SK-N-SH (cell line): ENCODE data around the gene SH2B2. TPM values are rescaled to one million over a fixed set of nuclear protein-coding genes. Genes with fewer than 3 reads are reported as not detected.
"Not testable (repeated sequence)": the region's sequence is repeated elsewhere in the genome, so short reads cannot be mapped to it uniquely, and the experiment has no call there.

Experiments
- CTCF ChIA-PET: fragments of 300-600, 350-600 bp; formaldehyde crosslinking; extraction: SDS; loops from one replicate; lab custom pipeline; 2021; lab: Yijun Ruan, JAX
- POLR2A ChIA-PET: fragments of 350-600 bp; sonication (Branson Sonifier 250); formaldehyde crosslinking; extraction: SDS; loops from one replicate; lab custom pipeline; 2020; ENCODE audit warnings: antibody characterized with exemption, inconsistent platforms; lab: Yijun Ruan, JAX
- DNase-seq: peaks from one replicate; pipeline ENCODE4 v3.0.0; 2012
- H2AFZ ChIP-seq: fragments of 200-600 bp; sonication (generic); 2 replicates; pipeline ENCODE4 v1.8.1; 2016; ENCODE audit warnings: antibody characterized with exemption, mild to moderate bottlenecking, low read depth
- H3F3A ChIP-seq: fragments of 200-600 bp; sonication (generic); replicated peaks from 2 replicates; pipeline ENCODE3; 2016; ENCODE audit warnings: antibody characterized with exemption, mild to moderate bottlenecking; ENCODE audit not compliant: insufficient read depth
- H3K27ac ChIP-seq, 2 experiments: fragments of 200-500 bp in 1 of 2; fragments of 200-600 bp in 1 of 2; sonication (Bioruptor generic) in 1 of 2; sonication (generic), shearing (Covaris generic) in 1 of 2; 2 replicates each; pipeline versions ENCODE4 v1.5.1 to v1.6.1; 2014 to 2016; ENCODE audit warnings: low read depth in 2 of 2, inconsistent platforms in 1 of 2, low read length in 1 of 2, mild to moderate bottlenecking in 1 of 2, mixed read lengths in 1 of 2
- H3K27me3 ChIP-seq: fragments of 200-600 bp; sonication (generic), shearing (Covaris generic); 2 replicates; pipeline ENCODE4 v1.6.1; 2016; ENCODE audit warnings: mixed run types; ENCODE audit not compliant: insufficient read depth
- H3K36me3 ChIP-seq, 2 experiments: fragments of 200-500 bp in 1 of 2; fragments of 200-600 bp in 1 of 2; sonication (Bioruptor generic) in 1 of 2; sonication (generic) in 1 of 2; replicated peaks in 1 of 2; 2 replicates each; pipeline versions ENCODE3 to v1.5.1; 2014 to 2016; ENCODE audit warnings: low read length in 1 of 2, mild to moderate bottlenecking in 1 of 2; ENCODE audit not compliant: insufficient read depth in 2 of 2, control insufficient read depth in 1 of 2
- H3K4me1 ChIP-seq, 2 experiments: fragments of 200-500 bp in 1 of 2; fragments of 200-600 bp in 1 of 2; sonication (Bioruptor generic) in 1 of 2; sonication (generic), shearing (Covaris generic) in 1 of 2; 2 replicates each; pipeline versions ENCODE4 v1.5.1 to v1.6.1; 2014 to 2016; ENCODE audit warnings: low read depth in 1 of 2, low read length in 1 of 2, mixed run types in 1 of 2; ENCODE audit not compliant: insufficient read depth in 2 of 2, control insufficient read depth in 1 of 2
- H3K4me2 ChIP-seq: fragments of 200-600 bp; sonication (generic), shearing (Covaris generic); 2 replicates; pipeline ENCODE4 v1.6.1; 2017; ENCODE audit warnings: mixed run types
- H3K4me3 ChIP-seq, 2 experiments: fragments of 200-500 bp in 1 of 2; fragments of 200-600 bp in 1 of 2; sonication (Bioruptor generic) in 1 of 2; sonication (generic), shearing (Covaris generic) in 1 of 2; 2 replicates each; pipeline versions ENCODE4 v1.5.1 to v1.8.1; 2014 to 2016; ENCODE audit warnings: low read depth in 2 of 2, inconsistent platforms in 1 of 2, low read length in 1 of 2, mild to moderate bottlenecking in 1 of 2, mixed read lengths in 1 of 2, moderate library complexity in 1 of 2
- H3K79me2 ChIP-seq: fragments of 200-600 bp; sonication (generic); 2 replicates; pipeline ENCODE4 v1.8.1; 2017; ENCODE audit warnings: mild to moderate bottlenecking; ENCODE audit not compliant: insufficient read depth
- H3K9ac ChIP-seq: fragments of 200-600 bp; sonication (generic); 2 replicates; pipeline ENCODE4 v1.6.1; 2017; ENCODE audit warnings: mixed run types
- H3K9me2 ChIP-seq: fragments of 200-600 bp; sonication (generic); 2 replicates; pipeline ENCODE4 v1.6.1; 2017; ENCODE audit warnings: mixed run types
- H3K9me3 ChIP-seq: fragments of 200-600 bp; sonication (generic); 2 replicates; pipeline ENCODE4 v1.6.1; 2017; ENCODE audit warnings: mixed run types, mild to moderate bottlenecking, moderate library complexity
- H4K20me1 ChIP-seq: fragments of 200-600 bp; sonication (generic); 2 replicates; pipeline ENCODE4 v1.6.1; 2017; ENCODE audit warnings: mild to moderate bottlenecking, mixed run types; ENCODE audit not compliant: insufficient read depth
- FOXM1 ChIP-seq: IDR thresholded peaks from 2 replicates; pipeline ENCODE4 v1.4.0; 2012; ENCODE audit warnings: low read depth, mild to moderate bottlenecking
- MEF2A ChIP-seq: IDR thresholded peaks from 2 replicates; pipeline ENCODE4 v1.4.0; 2012; ENCODE audit warnings: low read depth, borderline replicate concordance
- MXI1 ChIP-seq: IDR thresholded peaks from 2 replicates; pipeline ENCODE4 v1.6.1; 2012; ENCODE audit warnings: mild to moderate bottlenecking, low read depth, low read length, improper control_type of control experiment
- NFIC ChIP-seq: IDR thresholded peaks from 2 replicates; pipeline ENCODE4 v1.4.0; 2012; ENCODE audit warnings: borderline replicate concordance
- RAD21 ChIP-seq: IDR thresholded peaks from 2 replicates; pipeline ENCODE4 v1.6.1; 2012; ENCODE audit warnings: mild to moderate bottlenecking, low read length
- RXRA ChIP-seq: IDR thresholded peaks from 2 replicates; pipeline ENCODE4 v1.4.0; 2012; ENCODE audit warnings: low read depth, mild to moderate bottlenecking, borderline replicate concordance
- TAF1 ChIP-seq: IDR thresholded peaks from 2 replicates; pipeline ENCODE4 v1.6.1; 2012; ENCODE audit warnings: low read depth, mild to moderate bottlenecking, low read length, moderate library complexity, borderline replicate concordance
- TCF12 ChIP-seq: IDR thresholded peaks from 2 replicates; pipeline ENCODE4 v1.4.0; 2012
- WGBS: methylation state at CpG from one replicate; pipeline ENCODE4 v1.1.6; 2017; ENCODE audit warnings: low lambda C conversion rate; 5-methylcytosine and 5-hydroxymethylcytosine counted together
- polyA plus RNA-seq, 3 experiments: library from polyadenylated mRNA; depleted of rRNA; stranded (reverse); fragments of >200 nt; gene quantifications; 2 replicates each; pipeline ENCODE4 v1.2.3, GENCODE V29; 2012
- TF ChIP-seq, protein P1 (sequence below): fragments of 200-600 bp; sonication (generic); IDR thresholded peaks from 2 replicates; pipeline ENCODE4 v1.6.1; 2017; ENCODE audit warnings: antibody characterized with exemption, mild to moderate bottlenecking, moderate library complexity

Gene SH2B2
- polyA plus RNA-seq, 1 of the 3 experiments (the other 2 are of a cell fraction): 4.7 TPM

DNA sequence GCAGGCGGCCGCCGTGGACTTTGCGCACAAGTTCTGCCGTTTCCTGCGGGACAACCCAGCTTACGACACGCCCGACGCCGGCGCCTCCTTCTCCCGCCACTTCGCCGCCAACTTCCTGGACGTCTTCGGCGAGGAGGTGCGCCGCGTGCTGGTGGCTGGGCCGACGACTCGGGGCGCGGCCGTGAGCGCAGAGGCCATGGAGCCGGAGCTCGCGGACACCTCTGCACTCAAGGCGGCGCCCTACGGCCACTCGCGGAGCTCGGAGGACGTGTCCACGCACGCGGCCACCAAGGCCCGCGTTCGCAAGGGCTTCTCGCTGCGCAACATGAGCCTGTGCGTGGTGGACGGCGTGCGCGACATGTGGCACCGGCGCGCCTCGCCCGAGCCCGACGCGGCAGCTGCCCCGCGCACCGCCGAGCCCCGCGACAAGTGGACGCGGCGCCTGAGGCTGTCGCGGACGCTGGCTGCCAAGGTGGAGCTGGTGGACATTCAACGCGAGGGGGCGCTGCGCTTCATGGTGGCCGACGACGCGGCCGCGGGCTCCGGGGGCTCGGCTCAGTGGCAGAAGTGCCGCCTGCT is 14.1 kb downstream of the SH2B2 start:
- H3K4me3 ChIP-seq: no peak overlapping the region; a peak in 1 of 4 replicates
- no peaks in the 10 kb centered on the region for H3F3A ChIP-seq
- no peak overlapping the region for H3K27ac ChIP-seq
- H3K9me2 ChIP-seq: no peaks in the 10 kb centered on the region
- no peak overlapping the region for H2AFZ ChIP-seq
- H3K27me3 ChIP-seq: no peaks in the 10 kb centered on the region
- no peak overlapping the region for H3K9ac ChIP-seq
- H3K4me1 ChIP-seq: peaks cover 0 to 5% of the 10 kb centered on the region in 2 experiments; a peak in 1 of 4 replicates
- H3K36me3 ChIP-seq: no peaks in the 10 kb centered on the region
- H3K4me2 ChIP-seq: no peak overlapping the region
- H4K20me1 ChIP-seq: 0 out of 2 replicates have a peak, but pooled peaks cover 3% of the 10 kb centered on the region
- no peaks in the 10 kb centered on the region for H3K9me3 ChIP-seq
- no peaks in the 10 kb centered on the region for H3K79me2 ChIP-seq
- TF ChIP-seq FOXM1: no peak
- TF ChIP-seq RAD21: no peak
- no peak for TF ChIP-seq RXRA
- TF ChIP-seq NFIC: no peak
- no peak for TF ChIP-seq MEF2A
- no peak for TF ChIP-seq MXI1
- TF ChIP-seq TCF12: no peak
- DNase-seq: no peak
- 97% methylated on average over 84 of the region's 84 CpGs for WGBS
- CTCF ChIA-PET: no interaction called here
- POLR2A ChIA-PET: no interaction called here

DNA sequence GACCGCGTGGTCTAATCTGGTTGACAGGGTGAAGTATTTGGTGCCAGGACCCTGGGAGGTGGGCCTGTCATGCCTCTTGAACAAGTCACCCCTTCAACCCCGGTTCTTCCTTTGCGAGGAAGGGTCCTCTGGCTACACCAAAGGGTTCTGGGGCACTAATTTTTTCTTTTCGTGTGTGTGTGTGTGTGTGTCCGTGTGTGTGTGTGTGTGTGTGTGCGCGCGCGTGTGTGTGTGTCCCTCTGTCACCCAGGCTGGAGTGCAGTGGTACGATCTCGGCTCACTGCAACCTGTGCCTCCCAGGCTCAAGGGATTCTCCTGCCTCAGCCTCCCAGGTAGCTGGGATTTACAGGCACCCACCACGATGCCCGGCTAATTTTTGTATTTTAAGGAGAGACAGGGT is 14.7 kb downstream of the SH2B2 start:
- DNase-seq, H4K20me1 ChIP-seq, CTCF ChIA-PET, H3K4me3 ChIP-seq, H3K9me3 ChIP-seq, H3K79me2 ChIP-seq, H3K36me3 ChIP-seq, H2AFZ ChIP-seq, H3K27me3 ChIP-seq, H3K9me2 ChIP-seq, H3K4me1 ChIP-seq, H3K9ac ChIP-seq, POLR2A ChIA-PET, H3K4me2 ChIP-seq, H3K27ac ChIP-seq, H3F3A ChIP-seq: not testable (repeated sequence)
- WGBS: 88% methylated on average over 14 of the region's 14 CpGs

DNA sequence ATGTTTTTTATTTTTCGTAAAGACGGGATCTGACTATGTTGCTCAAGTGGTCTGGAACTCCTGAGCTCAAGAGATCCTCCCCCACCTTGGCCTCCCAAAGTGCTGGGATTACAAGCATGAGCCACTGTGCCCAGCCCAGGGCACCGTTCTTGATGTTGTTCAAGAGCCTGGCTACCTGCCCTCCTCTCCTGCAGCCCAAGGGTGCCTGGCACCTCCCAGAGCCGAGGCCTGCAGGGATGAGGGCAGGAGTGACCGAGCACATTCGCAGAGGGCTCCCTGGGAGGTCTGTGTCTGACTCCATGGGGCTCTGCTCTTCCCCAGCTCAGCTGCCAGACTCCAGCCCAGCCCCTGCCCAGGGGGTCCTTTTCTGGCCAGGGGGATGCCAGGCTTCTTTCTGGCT is 15.4 kb downstream of the SH2B2 start:
- no peaks in the 10 kb centered on the region for H3K9me2 ChIP-seq
- no peak overlapping the region for H3K27ac ChIP-seq
- H4K20me1 ChIP-seq: no peaks in the 10 kb centered on the region
- TF ChIP-seq, protein P1, sequence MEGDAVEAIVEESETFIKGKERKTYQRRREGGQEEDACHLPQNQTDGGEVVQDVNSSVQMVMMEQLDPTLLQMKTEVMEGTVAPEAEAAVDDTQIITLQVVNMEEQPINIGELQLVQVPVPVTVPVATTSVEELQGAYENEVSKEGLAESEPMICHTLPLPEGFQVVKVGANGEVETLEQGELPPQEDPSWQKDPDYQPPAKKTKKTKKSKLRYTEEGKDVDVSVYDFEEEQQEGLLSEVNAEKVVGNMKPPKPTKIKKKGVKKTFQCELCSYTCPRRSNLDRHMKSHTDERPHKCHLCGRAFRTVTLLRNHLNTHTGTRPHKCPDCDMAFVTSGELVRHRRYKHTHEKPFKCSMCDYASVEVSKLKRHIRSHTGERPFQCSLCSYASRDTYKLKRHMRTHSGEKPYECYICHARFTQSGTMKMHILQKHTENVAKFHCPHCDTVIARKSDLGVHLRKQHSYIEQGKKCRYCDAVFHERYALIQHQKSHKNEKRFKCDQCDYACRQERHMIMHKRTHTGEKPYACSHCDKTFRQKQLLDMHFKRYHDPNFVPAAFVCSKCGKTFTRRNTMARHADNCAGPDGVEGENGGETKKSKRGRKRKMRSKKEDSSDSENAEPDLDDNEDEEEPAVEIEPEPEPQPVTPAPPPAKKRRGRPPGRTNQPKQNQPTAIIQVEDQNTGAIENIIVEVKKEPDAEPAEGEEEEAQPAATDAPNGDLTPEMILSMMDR: no peak
- no peak for TF ChIP-seq TAF1
- peaks cover 0 to 5% of the 10 kb centered on the region in 2 experiments; a peak in 1 of 4 replicates for H3K4me1 ChIP-seq
- H3K4me2 ChIP-seq: no peak overlapping the region
- ChIA-PET CTCF (interaction anchor here (1.0 kb wide), 1 partner anchor 17 kb away, joined by 3 read pairs; no protein-coding TSS in a partner anchor), POLR2A (no interaction called here)
- H3K9me3 ChIP-seq: no peaks in the 10 kb centered on the region
- no peak overlapping the region for H2AFZ ChIP-seq
- no peaks in the 10 kb centered on the region for H3K36me3 ChIP-seq
- no peak overlapping the region for H3K4me3 ChIP-seq
- WGBS: 94% methylated on average over 5 of the region's 6 CpGs
- H3K79me2 ChIP-seq: no peaks in the 10 kb centered on the region
- no peaks in the 10 kb centered on the region for H3K27me3 ChIP-seq
- no peak for DNase-seq
- H3F3A ChIP-seq: no peaks in the 10 kb centered on the region
- H3K9ac ChIP-seq: no peak overlapping the region
